GM06990 (cell line): ENCODE results near the gene SERPINI2.

Source experiments
- DNase-seq: peaks from one replicate; pipeline ENCODE4 v3.0.0-alpha.2; 2011; ENCODE audit not compliant: insufficient read length; ENCODE audit errors: extremely low read depth
- H3K27me3 ChIP-seq: replicated peaks from 2 replicates; pipeline ENCODE4 v1.6.0; 2011; ENCODE audit warnings: low read length; ENCODE audit not compliant: control insufficient read depth, insufficient read depth
- H3K36me3 ChIP-seq: 2 replicates; pipeline ENCODE4 v1.5.1; 2011; ENCODE audit warnings: low read length; ENCODE audit not compliant: control insufficient read depth, insufficient read depth
- H3K4me3 ChIP-seq: replicated peaks from 2 replicates; pipeline ENCODE4 v1.5.1; 2011; ENCODE audit warnings: low read depth, mild to moderate bottlenecking, control low read depth, low read length
- TF ChIP-seq, protein P1 (sequence below): IDR thresholded peaks from 2 replicates; pipeline ENCODE4 v1.5.1; 2011; ENCODE audit warnings: low read length, control low read depth, mild to moderate bottlenecking, inconsistent platforms; ENCODE audit not compliant: insufficient read depth, poor library complexity, severe bottlenecking

The SERPINI2 gene

DNA sequence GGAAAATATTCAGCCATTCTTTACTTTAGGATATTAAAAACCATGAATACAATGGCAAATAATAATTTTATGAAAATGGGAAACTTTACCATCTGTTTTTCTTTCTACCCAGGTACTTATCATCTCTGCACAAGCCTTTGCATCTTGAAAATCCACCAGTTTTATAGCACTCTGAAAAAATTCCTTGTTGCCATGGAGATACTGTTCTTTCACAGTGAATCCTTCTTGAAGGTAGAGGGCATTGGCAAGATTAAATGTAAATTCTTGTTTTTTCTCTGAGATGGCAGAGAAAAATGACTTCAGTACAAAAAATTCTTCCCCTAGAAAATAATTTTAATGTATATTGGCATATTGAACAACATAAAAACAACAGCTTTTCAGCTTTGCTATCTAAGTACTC is 6.9 kb downstream of the SERPINI2 start:
- TF ChIP-seq, protein P1, sequence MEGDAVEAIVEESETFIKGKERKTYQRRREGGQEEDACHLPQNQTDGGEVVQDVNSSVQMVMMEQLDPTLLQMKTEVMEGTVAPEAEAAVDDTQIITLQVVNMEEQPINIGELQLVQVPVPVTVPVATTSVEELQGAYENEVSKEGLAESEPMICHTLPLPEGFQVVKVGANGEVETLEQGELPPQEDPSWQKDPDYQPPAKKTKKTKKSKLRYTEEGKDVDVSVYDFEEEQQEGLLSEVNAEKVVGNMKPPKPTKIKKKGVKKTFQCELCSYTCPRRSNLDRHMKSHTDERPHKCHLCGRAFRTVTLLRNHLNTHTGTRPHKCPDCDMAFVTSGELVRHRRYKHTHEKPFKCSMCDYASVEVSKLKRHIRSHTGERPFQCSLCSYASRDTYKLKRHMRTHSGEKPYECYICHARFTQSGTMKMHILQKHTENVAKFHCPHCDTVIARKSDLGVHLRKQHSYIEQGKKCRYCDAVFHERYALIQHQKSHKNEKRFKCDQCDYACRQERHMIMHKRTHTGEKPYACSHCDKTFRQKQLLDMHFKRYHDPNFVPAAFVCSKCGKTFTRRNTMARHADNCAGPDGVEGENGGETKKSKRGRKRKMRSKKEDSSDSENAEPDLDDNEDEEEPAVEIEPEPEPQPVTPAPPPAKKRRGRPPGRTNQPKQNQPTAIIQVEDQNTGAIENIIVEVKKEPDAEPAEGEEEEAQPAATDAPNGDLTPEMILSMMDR: no peak
- no peaks in the 10 kb centered on the region for H3K27me3 ChIP-seq
- no peak for DNase-seq
- no peak overlapping the region for H3K4me3 ChIP-seq
- H3K36me3 ChIP-seq: no peaks in the 10 kb centered on the region

DNA sequence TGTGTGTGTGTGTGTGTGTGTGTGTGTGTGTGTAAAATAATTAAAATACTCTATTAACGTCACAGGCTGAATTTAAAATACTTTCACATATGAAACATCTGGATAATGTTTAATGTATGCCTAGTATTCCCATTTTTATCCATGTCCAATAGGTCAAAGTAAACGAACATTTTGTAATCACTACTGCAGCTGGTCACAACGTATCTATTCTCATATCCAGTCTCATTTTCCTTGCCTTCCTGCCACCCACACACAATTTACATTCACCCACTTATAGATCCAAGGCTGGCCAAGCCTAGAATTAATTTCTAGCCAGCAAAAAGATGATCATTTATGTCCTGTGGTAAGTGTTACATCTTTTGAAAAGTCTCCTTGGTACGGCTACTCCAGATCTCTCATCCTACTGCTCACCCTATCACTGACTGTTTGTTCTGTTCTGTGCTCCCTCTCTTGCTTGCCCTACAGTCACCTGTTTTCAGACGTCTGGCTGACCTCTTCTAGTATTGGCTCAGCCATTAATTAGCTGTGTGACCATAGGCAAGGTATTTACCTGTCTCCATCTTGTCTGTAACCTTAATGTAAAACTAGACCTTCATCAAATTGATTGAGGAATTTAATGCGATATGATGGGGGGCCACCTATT is 17.6 kb downstream of the SERPINI2 start:
- no peak for DNase-seq
- H3K36me3 ChIP-seq: no peaks in the 10 kb centered on the region
- H3K4me3 ChIP-seq: no peak overlapping the region
- TF ChIP-seq, protein P1: no peak
- no peaks in the 10 kb centered on the region for H3K27me3 ChIP-seq

DNA sequence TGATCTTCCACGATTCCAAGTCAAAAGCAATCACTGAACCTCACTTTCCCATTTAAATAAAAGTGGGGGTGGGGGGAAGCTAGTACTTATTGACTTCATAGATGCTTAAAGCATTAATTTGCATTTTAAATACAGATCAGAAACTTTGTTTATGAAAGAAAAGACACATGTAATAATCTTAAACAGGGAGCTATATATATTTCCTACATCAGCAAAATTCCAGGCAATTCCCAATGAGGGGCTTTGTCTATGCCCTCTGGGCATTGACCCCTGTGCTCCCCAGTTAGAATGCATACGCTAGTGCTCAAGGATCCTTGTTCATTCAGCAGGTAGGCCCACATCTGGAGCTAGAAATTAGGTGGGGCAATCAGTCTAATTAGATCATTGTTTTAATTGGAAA is 20.0 kb downstream of the SERPINI2 start:
- DNase-seq: no peak
- TF ChIP-seq, protein P1: no peak
- no peak overlapping the region for H3K4me3 ChIP-seq
- no peaks in the 10 kb centered on the region for H3K36me3 ChIP-seq
- no peaks in the 10 kb centered on the region for H3K27me3 ChIP-seq

DNA sequence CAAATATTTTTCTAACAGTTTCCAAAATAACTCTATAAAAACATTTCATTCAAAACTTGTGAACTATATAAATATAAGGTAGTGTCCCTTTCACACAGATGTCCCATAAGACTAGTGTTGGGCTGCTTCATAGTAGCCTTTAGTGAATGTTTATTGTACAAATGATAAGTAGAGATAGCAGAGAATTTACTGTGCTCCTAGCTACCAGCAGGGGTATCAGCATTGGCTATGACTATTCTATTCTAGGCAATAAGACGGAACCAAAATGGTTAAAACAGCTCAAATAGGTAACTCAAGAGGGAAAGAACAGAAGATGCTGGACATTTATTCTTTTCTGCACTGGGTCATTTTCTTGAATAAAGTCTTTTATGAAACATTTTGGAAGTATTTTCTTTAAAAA is 22.6 kb downstream of the SERPINI2 start:
- Histone ChIP-seq H3K27me3 (no peaks in the 10 kb centered on the region), H3K4me3 (no peak overlapping the region), H3K36me3 (no peaks in the 10 kb centered on the region)
- no peak for DNase-seq
- TF ChIP-seq, protein P1: no peak

DNA sequence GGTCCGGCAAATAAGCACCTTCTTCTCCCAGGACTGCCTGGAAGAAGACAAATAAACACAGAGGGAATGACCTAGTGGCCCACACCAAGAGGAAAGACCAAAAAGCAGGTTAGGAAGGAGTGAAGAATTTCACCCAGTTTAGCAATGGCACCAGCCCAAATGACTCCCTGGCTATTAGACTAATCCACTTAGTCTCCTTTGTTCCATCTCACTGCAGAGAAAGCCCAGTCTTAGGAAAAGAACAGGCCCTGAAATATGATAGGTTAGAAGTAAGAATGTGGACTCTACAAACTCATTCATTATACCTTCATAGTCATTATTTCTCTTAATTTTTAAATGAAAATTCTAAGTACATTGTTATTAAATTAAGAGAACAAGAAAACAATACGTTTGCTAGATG is 23.2 kb downstream of the SERPINI2 start:
- no peaks in the 10 kb centered on the region for H3K27me3 ChIP-seq
- TF ChIP-seq, protein P1: no peak
- no peak overlapping the region for H3K4me3 ChIP-seq
- no peak for DNase-seq
- no peaks in the 10 kb centered on the region for H3K36me3 ChIP-seq

DNA sequence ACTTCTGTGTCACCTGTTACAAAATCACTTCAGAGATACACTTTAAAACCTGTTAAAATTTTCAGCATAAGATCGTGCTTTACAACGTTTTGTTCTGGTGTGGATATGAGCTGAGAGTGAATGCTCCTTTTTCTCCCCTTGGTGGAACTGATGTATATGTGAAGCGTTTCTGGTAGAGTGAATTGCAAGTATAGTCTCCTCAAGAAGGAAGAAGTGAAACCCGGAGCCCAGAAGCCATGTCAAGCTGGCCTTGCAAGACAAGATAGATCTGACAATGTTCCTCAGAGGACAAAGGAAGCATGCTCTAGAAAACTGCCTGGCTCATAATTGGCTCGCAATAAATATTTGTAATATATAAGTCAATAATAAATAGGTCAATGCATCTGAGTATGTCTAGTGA is 23.6 kb downstream of the SERPINI2 start:
- no peak for DNase-seq
- H3K4me3 ChIP-seq: no peak overlapping the region
- no peaks in the 10 kb centered on the region for H3K36me3 ChIP-seq
- no peaks in the 10 kb centered on the region for H3K27me3 ChIP-seq
- TF ChIP-seq, protein P1: no peak
